Gastroesophageal sphincter (tissue), 4 donors: ENCODE data around the gene HIVEP3. TPM values are rescaled to one million over a fixed set of nuclear protein-coding genes. Genes with fewer than 3 reads are reported as not detected.

Experiments
- ATAC-seq: fragments of 150-250 bp; one replicate; pipeline ENCODE4 v1.9.1; 2016; ENCODE audit warnings: mild to moderate bottlenecking, moderate library complexity
- H3K27ac ChIP-seq, 4 donors: fragments of 200-600 bp; sonication (generic) in 3 of 4; 1 replicate in 3 of 4; 2 replicates in 1 of 4; pipeline ENCODE4 v1.5.1; 2016 to 2019
- H3K27me3 ChIP-seq: fragments of 200-600 bp; sonication (generic); one replicate; pipeline ENCODE4 v1.5.1; 2019
- H3K36me3 ChIP-seq, 2 donors: fragments of 200-600 bp; sonication (generic); one replicate each; pipeline ENCODE4 v1.5.1; 2019; ENCODE audit warnings: control low read depth in 1 of 2
- H3K4me1 ChIP-seq, 3 donors: fragments of 200-600 bp; sonication (generic); 1 replicate in 2 of 3; 2 replicates in 1 of 3; pipeline ENCODE4 v1.5.1; 2016 to 2019; ENCODE audit warnings: control low read depth in 2 of 3
- H3K4me3 ChIP-seq, 2 donors: fragments of 200-600 bp; sonication (generic); one replicate each; pipeline ENCODE4 v1.5.1; 2019; ENCODE audit warnings: mild to moderate bottlenecking in 1 of 2, moderate library complexity in 1 of 2
- H3K9me3 ChIP-seq, 3 donors: fragments of 200-600 bp; sonication (generic); one replicate each; pipeline ENCODE4 v1.5.1; 2017 to 2019; ENCODE audit warnings: control low read depth in 2 of 3
- EP300 ChIP-seq: sonication (generic); formaldehyde crosslinking; IDR thresholded peaks from one replicate; pipeline ENCODE4 v1.6.1; 2017; ENCODE audit warnings: antibody characterized with exemption, mild to moderate bottlenecking
- POLR2A ChIP-seq, 2 donors: fragments of 450-650 bp; IDR thresholded peaks; one replicate each; pipeline ENCODE4 v1.6.1; 2017; ENCODE audit warnings: antibody characterized with exemption in 2 of 2, mild to moderate bottlenecking in 2 of 2, moderate library complexity in 1 of 2
- POLR2AphosphoS5 ChIP-seq: sonication (generic); formaldehyde crosslinking; IDR thresholded peaks from one replicate; pipeline ENCODE4 v1.6.1; 2017; ENCODE audit warnings: antibody characterized with exemption
- WGBS, 2 donors: methylation state at CpG; one replicate each; pipeline ENCODE4 v1.1.5; 2018; ENCODE audit warnings: low coverage in 1 of 2; 5-methylcytosine and 5-hydroxymethylcytosine counted together
- total RNA-seq, 4 donors: library from RNA; depleted of rRNA; stranded (reverse); fragments of >200 nt; gene quantifications; one replicate each; pipeline ENCODE4 v1.1.0, GENCODE V29; 2016
- TF ChIP-seq, protein P1 (sequence below), 4 experiments: fragments of 200-600 bp in 2 of 4; fragments of 450-650 bp in 2 of 4; sonication (generic) in 1 of 4; IDR thresholded peaks; one replicate each; pipeline ENCODE4 v1.5.1; 2017 to 2019; ENCODE audit warnings: antibody characterized with exemption in 4 of 4, mild to moderate bottlenecking in 2 of 4, moderate library complexity in 2 of 4

The HIVEP3 gene
- total RNA-seq, 4 donors from 2014 or later: 1.9 to 3.8 (median 2.8) TPM

DNA sequence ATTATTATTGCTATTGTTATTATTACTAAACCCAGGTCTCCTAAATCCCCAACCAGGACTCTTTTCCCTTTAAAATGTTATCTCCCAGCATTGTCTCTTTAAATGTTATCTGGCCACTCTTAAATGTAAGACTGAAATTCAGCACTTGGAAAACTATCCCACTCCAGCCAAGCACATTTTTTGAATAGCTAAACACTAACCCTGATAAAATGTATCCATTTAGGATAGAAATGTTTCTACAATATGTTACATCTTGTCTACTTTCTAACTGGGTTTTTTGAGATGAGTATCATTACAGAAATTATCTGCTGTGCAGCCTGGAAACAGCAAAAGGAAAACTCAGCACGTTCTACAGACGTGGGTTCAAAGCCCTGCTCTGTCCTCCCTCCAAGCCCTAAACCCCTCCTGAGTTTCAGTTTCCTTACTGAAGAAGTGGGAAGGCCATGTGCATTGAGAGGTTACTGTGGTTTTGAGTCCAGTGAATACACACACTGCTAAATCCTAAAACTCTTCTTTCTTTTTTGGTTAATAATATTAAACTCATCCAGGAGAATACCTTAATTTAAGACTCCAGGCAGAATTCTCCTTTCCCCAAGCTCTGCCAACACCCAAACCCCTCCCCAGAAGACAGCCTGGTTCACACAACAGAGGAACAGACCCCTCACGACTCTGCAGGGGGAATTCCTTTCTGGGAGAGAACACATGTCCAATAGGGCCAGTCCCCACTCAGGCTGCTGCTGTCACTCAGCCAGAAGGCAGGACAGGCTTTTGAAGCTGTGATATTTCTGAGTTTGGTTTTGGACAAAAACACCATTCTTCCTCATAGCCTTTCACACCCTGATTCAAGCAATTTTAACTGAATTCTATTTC is 41.9 kb downstream of the HIVEP3 start:
- Histone ChIP-seq H3K36me3 (no peaks in the 10 kb centered on the region), H3K27ac (no peak overlapping the region), H3K4me3 (no peak overlapping the region), H3K4me1 (peaks cover 0 to 19% (median 0%) of the 10 kb centered on the region in 3 donors), H3K27me3 (no peaks in the 10 kb centered on the region), H3K9me3 (no peaks in the 10 kb centered on the region)
- 6 to 14% methylated on average over 2 to 3 of the region's 3 CpGs for WGBS, 2 donors
- TF ChIP-seq POLR2A (IDR thresholded peaks at IDR 0.05) (no peak), POLR2AphosphoS5 (no peak), EP300 (no peak)
- TF ChIP-seq, protein P1, sequence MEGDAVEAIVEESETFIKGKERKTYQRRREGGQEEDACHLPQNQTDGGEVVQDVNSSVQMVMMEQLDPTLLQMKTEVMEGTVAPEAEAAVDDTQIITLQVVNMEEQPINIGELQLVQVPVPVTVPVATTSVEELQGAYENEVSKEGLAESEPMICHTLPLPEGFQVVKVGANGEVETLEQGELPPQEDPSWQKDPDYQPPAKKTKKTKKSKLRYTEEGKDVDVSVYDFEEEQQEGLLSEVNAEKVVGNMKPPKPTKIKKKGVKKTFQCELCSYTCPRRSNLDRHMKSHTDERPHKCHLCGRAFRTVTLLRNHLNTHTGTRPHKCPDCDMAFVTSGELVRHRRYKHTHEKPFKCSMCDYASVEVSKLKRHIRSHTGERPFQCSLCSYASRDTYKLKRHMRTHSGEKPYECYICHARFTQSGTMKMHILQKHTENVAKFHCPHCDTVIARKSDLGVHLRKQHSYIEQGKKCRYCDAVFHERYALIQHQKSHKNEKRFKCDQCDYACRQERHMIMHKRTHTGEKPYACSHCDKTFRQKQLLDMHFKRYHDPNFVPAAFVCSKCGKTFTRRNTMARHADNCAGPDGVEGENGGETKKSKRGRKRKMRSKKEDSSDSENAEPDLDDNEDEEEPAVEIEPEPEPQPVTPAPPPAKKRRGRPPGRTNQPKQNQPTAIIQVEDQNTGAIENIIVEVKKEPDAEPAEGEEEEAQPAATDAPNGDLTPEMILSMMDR (IDR thresholded peaks at IDR 0.05): no peak
- no peak for ATAC-seq

- H3K27me3 ChIP-seq: no peaks in the 10 kb centered on the region
- peak; percentile 19 for ATAC-seq
- peaks cover 0 to 18% (median 0%) of the 10 kb centered on the region in 3 donors for H3K4me1 ChIP-seq
- H3K27ac ChIP-seq: no peak overlapping the region
- no peaks in the 10 kb centered on the region for H3K9me3 ChIP-seq
- no peaks in the 10 kb centered on the region for H3K36me3 ChIP-seq
- H3K4me3 ChIP-seq: no peak overlapping the region
- TF ChIP-seq EP300 (no peak), POLR2A (IDR thresholded peaks at IDR 0.05) (no peak), POLR2AphosphoS5 (no peak)
- TF ChIP-seq, protein P1 (IDR thresholded peaks at IDR 0.05): no peak
- WGBS, 2 donors: 41 to 100% methylated on average over 1 to 2 of the region's 3 CpGs
Observed at GRCh38 chr1:41875487-41875886, 43.2 kb downstream of the HIVEP3 start.

GRCh38 chr1:41874903-41875411 is 43.8 kb downstream of the HIVEP3 start:
- peak; percentile 28 for ATAC-seq
- 55 to 65% methylated on average over 2 to 3 of the region's 7 CpGs for WGBS, 2 donors
- H3K27ac ChIP-seq: no peak overlapping the region
- no peaks in the 10 kb centered on the region for H3K36me3 ChIP-seq
- H3K9me3 ChIP-seq: no peaks in the 10 kb centered on the region
- no peaks in the 10 kb centered on the region for H3K27me3 ChIP-seq
- no peak overlapping the region for H3K4me3 ChIP-seq
- H3K4me1 ChIP-seq: peaks cover 0 to 18% (median 0%) of the 10 kb centered on the region in 3 donors
- no peak for TF ChIP-seq EP300
- TF ChIP-seq, protein P1 (IDR thresholded peaks at IDR 0.05): no peak
- no peak for TF ChIP-seq POLR2AphosphoS5
- TF ChIP-seq POLR2A (IDR thresholded peaks at IDR 0.05): no peak

DNA sequence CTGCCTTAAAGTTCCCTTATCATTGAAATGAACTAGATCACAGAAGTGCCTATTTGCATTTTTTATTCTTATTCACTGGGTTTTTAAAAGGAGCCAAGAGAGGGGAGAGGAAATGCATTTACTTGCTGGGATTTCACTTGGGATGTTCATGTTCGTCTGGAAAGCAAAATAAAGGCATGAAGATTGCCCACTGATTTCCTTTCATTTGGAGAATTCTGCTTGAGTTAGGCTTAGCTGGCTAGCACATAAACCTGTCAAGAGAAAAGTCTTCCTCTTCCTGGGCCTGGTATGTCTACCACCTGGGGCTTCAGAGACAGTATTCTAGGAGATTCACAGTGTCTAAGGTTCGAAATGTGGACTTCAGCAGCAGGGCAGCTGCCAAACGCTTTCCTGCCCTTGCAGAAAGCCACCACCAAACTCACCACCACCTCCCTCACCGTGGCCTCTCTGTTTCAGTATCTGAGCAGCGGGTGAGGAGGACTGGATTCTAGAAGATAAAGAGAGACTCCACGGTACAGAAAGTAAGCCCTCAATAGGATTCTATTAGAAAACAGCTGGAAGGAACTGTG is 44.5 kb downstream of the HIVEP3 start:
- TF ChIP-seq EP300 (no peak), POLR2AphosphoS5 (no peak), POLR2A (IDR thresholded peaks at IDR 0.05) (no peak)
- TF ChIP-seq, protein P1 (IDR thresholded peaks at IDR 0.05): no peak
- H3K4me3 ChIP-seq: no peak overlapping the region
- H3K9me3 ChIP-seq: no peaks in the 10 kb centered on the region
- no peak overlapping the region for H3K27ac ChIP-seq
- no peaks in the 10 kb centered on the region for H3K27me3 ChIP-seq
- H3K4me1 ChIP-seq: peaks cover 0 to 18% (median 0%) of the 10 kb centered on the region in 3 donors
- 50 to 75% methylated on average over 1 to 4 of the region's 6 CpGs for WGBS, 2 donors
- no peak for ATAC-seq
- no peaks in the 10 kb centered on the region for H3K36me3 ChIP-seq
